HG03135 (cell line): ENCODE results near the gene ZBTB34.

Experiments used
- ATAC-seq: cut with Tn5 transposase; IDR thresholded peaks from one replicate; pipeline ENCODE4 v1.9.1; 2021; ENCODE audit warnings: mild to moderate bottlenecking, moderate library complexity; ENCODE audit not compliant: unreplicated experiment

ZBTB34 gene

DNA sequence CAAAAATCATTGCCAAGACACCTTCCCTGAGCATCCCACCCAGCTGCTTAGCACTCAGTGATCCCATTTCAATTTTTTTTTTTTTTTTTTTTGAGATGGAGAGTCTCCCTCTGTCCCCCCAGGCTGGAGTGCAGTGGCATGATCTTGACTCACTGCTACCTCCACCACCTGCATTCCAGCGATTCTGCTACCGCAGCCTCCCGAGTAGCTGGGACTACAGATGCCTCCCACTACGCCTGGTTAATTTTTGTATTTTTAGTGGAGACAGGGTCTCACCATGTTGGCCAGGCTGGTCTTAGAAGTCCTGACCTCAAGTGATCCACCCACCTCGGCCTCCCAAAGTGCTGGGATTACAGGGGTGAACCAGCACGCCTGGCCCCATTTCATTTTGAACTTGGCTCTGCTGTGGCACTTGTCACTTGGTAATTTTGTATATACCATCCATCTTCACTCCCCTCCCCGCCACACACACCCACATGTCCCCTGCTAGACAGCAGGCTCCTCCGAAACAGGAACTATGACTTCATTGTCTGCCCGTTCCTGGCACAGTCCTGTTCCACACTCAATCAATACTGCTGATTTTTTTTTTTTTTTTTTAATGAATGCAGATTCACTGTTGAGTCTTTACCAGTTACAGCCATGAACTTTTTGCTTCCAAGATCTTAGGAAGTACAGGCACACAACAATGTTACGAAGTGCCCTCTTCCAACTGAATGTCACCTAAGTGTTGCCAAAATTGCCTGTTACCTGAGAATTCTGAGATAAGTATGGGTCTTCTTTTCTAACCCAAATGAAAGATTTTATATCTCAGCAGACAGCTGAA is 17.3 kb upstream of the ZBTB34 start:
- no peak for ATAC-seq

GRCh38 chr9:126844085-126844484 is 16.4 kb upstream of the ZBTB34 start:
- no peak for ATAC-seq

DNA sequence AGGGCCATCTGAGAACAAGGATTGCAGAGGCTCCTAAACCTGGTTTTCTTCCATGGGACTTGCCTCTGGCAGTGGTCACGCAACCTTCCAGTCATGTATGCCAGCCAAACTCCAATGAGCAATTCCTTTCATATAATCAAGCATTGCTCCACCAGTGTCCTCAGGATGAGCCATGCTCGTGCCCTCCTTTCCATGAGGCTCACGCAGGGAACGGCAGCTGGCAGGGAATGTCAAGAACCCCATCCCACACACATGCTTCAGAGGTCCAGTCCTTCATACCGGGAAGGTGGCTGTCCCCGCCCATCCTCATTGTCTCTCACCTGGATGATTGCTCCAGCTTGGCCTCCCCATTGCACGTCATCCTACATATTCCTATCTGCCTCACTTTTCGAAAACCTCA is 13.4 kb upstream of the ZBTB34 start:
- no peak for ATAC-seq

DNA sequence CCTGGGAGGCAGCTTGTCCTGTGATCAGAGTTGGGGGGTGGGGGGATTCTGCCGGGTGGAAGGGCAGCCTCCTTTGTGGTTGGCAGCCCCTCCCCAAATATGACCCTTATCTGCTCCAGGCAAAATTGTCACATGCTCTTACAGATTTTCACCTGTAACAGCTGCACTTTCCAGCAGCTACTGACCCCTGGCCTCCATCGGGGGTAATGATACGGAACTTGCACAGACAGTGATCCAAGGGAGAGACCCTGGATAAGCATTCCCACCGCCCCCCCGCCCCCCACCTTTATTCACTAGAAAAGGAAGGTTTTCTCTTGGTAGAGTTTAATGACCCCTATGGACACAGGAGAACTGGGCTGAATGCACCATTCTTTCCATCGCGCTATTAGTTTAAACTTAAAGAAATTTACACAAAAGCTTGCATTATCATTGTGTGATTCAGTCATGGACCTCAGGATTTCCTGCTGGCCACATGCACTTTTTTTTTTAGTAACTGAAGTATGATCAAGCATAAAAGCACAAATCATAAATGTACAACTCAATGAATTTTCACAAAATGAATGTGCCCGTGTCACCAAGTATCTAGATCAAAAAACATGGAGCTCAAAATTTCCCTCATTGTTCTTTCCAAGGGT is 10.7 kb upstream of the ZBTB34 start:
- ATAC-seq, result no peak

- no peak for ATAC-seq
Observed at GRCh38 chr9:126851286-126851880, 9.1 kb upstream of the ZBTB34 start.

GRCh38 chr9:126852086-126852688 is 8.3 kb upstream of the ZBTB34 start:
- ATAC-seq, result no peak

DNA sequence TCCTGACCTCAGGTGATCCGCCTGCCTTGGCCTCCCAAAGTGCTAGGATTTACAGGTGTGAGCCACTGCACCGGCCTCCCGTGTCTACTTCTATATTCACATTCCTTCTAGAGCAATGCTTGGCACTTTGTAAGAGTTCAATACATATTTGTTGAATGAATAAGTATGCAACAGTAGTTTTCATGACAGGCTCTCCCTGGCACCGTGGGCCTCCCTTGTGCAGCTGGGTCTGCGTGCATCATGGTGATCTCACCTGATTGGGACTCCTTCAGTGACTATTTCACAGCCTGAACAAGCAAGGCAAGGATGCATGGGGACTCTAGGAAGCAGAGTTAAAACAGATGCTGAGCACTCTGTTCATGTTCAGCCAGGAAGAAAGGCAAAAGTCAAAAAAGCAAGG is 6.8 kb upstream of the ZBTB34 start:
- ATAC-seq, result no peak

DNA sequence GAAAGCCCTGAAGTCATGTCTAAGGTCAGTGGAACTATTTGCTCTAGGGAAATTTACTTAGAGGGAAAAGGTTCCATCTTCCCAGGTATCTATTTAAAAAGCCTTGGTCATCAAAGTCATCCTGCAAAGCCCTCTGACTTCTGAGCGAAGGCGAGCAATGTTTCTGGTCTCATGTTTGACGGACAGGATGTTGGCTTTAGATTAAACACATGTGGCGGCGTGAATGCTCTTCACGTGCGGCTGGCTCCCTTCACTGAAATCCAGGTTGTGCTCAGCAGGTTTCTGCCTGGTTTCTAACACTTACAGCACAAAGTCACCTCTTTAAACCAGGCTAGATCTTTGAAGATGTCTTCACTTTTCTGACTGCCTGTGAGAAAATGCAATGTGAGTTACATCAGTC is 5.7 kb upstream of the ZBTB34 start:
- ATAC-seq, result no peak

- no peak for ATAC-seq
Observed at GRCh38 chr9:126856326-126856877, 4.0 kb upstream of the ZBTB34 start.

- no peak for ATAC-seq
Observed at GRCh38 chr9:126857261-126857960, 3.0 kb upstream of the ZBTB34 start.

GRCh38 chr9:126859111-126859510 is 1.3 kb upstream of the ZBTB34 start:
- no peak for ATAC-seq

GRCh38 chr9:126860757-126861466 is 473 bp downstream of the ZBTB34 start:
- ATAC-seq, result peak; percentile 27

DNA sequence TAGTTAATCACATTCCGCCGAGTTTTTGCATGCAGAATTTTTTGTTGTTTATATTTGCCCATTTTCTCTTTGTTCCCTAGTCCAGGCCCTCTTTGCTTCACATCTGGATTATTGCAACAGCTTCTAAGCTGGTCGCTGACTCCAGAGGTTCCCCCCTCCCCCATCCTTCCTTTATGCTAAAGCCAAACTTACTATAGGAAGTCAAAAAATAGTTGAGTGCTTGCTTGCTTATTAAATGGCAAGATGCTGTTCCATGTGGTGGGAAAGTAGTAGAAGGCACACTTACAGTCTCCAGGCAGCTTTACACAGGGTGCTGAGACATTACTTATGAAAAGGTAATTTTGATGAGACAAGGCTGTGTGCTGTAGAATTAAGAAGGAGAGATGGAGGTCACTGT is 1.3 kb downstream of the ZBTB34 start:
- ATAC-seq, result no peak

DNA sequence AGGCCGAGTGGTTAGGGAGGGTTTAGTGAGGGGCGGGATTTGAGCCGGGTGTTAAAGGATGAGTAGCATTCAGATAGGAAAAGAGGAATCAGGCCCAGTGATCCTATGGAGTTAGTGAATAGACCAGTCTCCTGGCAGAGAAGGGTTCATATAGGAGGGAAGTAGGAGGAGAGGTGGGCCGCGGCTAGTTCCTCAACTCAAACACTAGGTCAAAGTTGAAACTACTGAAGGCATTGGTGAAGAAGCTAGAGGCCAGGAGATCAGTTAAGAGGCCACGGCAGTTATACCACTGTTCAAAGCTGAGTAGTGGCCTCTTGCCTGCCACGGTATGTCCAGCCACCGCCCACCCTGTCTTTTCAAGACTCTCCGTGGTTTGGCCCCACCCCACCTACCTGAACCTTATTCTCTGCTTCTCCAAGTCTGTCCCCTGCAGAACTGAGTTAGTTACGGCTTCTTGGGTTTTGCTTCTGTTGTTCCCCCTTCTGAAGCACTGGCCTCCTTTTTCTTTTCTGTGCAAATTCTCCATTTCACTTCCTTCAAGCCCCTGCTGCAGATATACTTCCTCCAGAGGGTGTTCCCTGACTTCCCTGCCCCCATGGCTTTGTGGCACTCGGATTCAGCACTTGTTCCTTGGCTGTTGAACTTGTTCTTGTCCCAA is 1.8 kb downstream of the ZBTB34 start:
- ATAC-seq, result no peak

GRCh38 chr9:126864771-126865170 is 4.3 kb downstream of the ZBTB34 start:
- ATAC-seq, result no peak

- ATAC-seq, result no peak
Observed at GRCh38 chr9:126869368-126869767, 8.9 kb downstream of the ZBTB34 start.

- no peak for ATAC-seq
Observed at GRCh38 chr9:126872516-126872915, 12.1 kb downstream of the ZBTB34 start.

GRCh38 chr9:126874546-126875314 is 14.3 kb downstream of the ZBTB34 start:
- no peak for ATAC-seq
